GM12878 (cell line): ENCODE data around the gene PDE11A. TPM values are rescaled to one million over a fixed set of nuclear protein-coding genes. Genes with fewer than 3 reads are reported as not detected.

Source experiments
- ATAC-seq: fragments of 200-7000 bp; cut with Tn5 transposase; 3 replicates; pipeline ENCODE4 v1.9.1; 2020; ENCODE audit warnings: mild to moderate bottlenecking, moderate library complexity
- BruUV-seq: library from RNA; stranded (reverse); fragments of 400-500 nt; replicated peaks from 2 replicates; lab custom pipeline; 2021; lab: Mats Ljungman, UMichigan
- CTCF ChIA-PET: fragments of 300-600 bp; sonication (Branson Sonifier 250); formaldehyde crosslinking; extraction: SDS; loops from one replicate; lab custom pipeline; 2021; ENCODE audit warnings: inconsistent platforms; lab: Yijun Ruan, JAX
- POLR2A ChIA-PET: fragments of 350-600 bp; formaldehyde crosslinking; extraction: SDS; loops from one replicate; lab custom pipeline; 2021; ENCODE audit warnings: inconsistent platforms; lab: Charles Lee
- RAD21 ChIA-PET: fragments of 300-600 bp; sonication (Branson Sonifier 250); formaldehyde crosslinking; loops from one replicate; lab custom pipeline; 2023; ENCODE audit warnings: antibody characterized with exemption; ENCODE audit not compliant: unreplicated experiment; lab: Charles Lee
- SMC1A ChIA-PET: fragments of 300-600 bp; sonication (Branson Sonifier 250); formaldehyde crosslinking; loops from one replicate; lab custom pipeline; 2023; ENCODE audit not compliant: unreplicated experiment, uncharacterized antibody; lab: Charles Lee
- DNase-seq: peaks from one replicate; pipeline ENCODE4 v3.0.0-alpha.2; 2011; ENCODE audit warnings: low read depth, low spot score
- FAIRE-seq: peaks from 3 replicates; lab custom pipeline; 2011; peaks lifted over from hg19 to GRCh38; lab: Jason Lieb, UNC
- H2AFZ ChIP-seq: 2 replicates; pipeline ENCODE4 v1.6.0; 2011; ENCODE audit warnings: low read depth, low read length, control low read depth; ENCODE audit not compliant: control insufficient read depth
- H3K27ac ChIP-seq: 2 replicates; pipeline ENCODE4 v1.5.1; 2011; ENCODE audit warnings: control low read depth; ENCODE audit not compliant: control insufficient read depth, insufficient read depth
- H3K27me3 ChIP-seq, 2 experiments: replicated peaks in 1 of 2; 2 replicates each; pipeline versions ENCODE4 v1.6.0 to v1.6.1; 2011; ENCODE audit warnings: low read length in 1 of 2; ENCODE audit not compliant: control insufficient read depth in 2 of 2, insufficient read depth in 2 of 2
- H3K36me3 ChIP-seq, 2 experiments: 2 replicates each; pipeline ENCODE4 v1.5.1; 2011; ENCODE audit warnings: low read length in 1 of 2; ENCODE audit not compliant: control insufficient read depth in 2 of 2, insufficient read depth in 2 of 2
- H3K4me1 ChIP-seq: 2 replicates; pipeline ENCODE4 v1.6.1; 2011; ENCODE audit warnings: mild to moderate bottlenecking, low read length, moderate library complexity, mixed read lengths; ENCODE audit not compliant: control insufficient read depth, insufficient read depth
- H3K4me2 ChIP-seq: 2 replicates; pipeline ENCODE4 v1.6.0; 2011; ENCODE audit warnings: control low read depth; ENCODE audit not compliant: control insufficient read depth, insufficient read depth
- H3K4me3 ChIP-seq: fragments of 200-600 bp; sonication (generic); 2 replicates; pipeline ENCODE4 v1.5.1; 2016
- H3K79me2 ChIP-seq: 2 replicates; pipeline ENCODE4 v1.6.0; 2011; ENCODE audit warnings: low read length; ENCODE audit not compliant: control insufficient read depth, insufficient read depth
- H3K9ac ChIP-seq: 2 replicates; pipeline ENCODE4 v1.8.0; 2011; ENCODE audit warnings: low read length, control low read depth, mixed read lengths; ENCODE audit not compliant: control insufficient read depth, insufficient read depth
- H3K9me3 ChIP-seq: replicated peaks from 3 replicates; pipeline ENCODE4 v1.5.1; 2011; ENCODE audit warnings: mild to moderate bottlenecking, low read length; ENCODE audit not compliant: control insufficient read depth, insufficient read depth
- H4K20me1 ChIP-seq: 2 replicates; pipeline ENCODE4 v1.6.0; 2011; ENCODE audit not compliant: control insufficient read depth, insufficient read depth
- BACH1 ChIP-seq: fragments of 450-650 bp; IDR thresholded peaks from 2 replicates; pipeline ENCODE4 v1.6.1; 2017; ENCODE audit warnings: mild to moderate bottlenecking, borderline replicate concordance
- GABPA ChIP-seq: IDR thresholded peaks from 2 replicates; pipeline ENCODE4 v1.6.1; 2014; ENCODE audit warnings: antibody characterized with exemption, low read depth, mild to moderate bottlenecking, inconsistent platforms
- IKZF1 ChIP-seq: fragments of 450-650 bp; conservative IDR thresholded peaks from 2 replicates; pipeline ENCODE4 v1.6.1; 2017; ENCODE audit warnings: antibody characterized with exemption, mild to moderate bottlenecking
- MEF2B ChIP-seq: fragments of 450-650 bp; IDR thresholded peaks from 2 replicates; pipeline ENCODE4 v1.6.1; 2018; ENCODE audit warnings: mild to moderate bottlenecking, moderate library complexity; ENCODE audit not compliant: partially characterized antibody, poor library complexity, severe bottlenecking
- MYC ChIP-seq: IDR thresholded peaks from 2 replicates; pipeline ENCODE4 v1.6.1; 2011; ENCODE audit warnings: mild to moderate bottlenecking, low read length, moderate library complexity, inconsistent platforms; ENCODE audit not compliant: insufficient read depth, insufficient replicate concordance, insufficient read length, severe bottlenecking
- NFIC ChIP-seq: IDR thresholded peaks from 2 replicates; pipeline ENCODE4 v1.6.1; 2012; ENCODE audit warnings: low read depth, mild to moderate bottlenecking, inconsistent platforms, low read length, moderate library complexity
- NFYB ChIP-seq: IDR thresholded peaks from 2 replicates; pipeline ENCODE4 v1.6.1; 2011; ENCODE audit warnings: low read depth, mild to moderate bottlenecking, low read length, improper control_type of control experiment, moderate library complexity; ENCODE audit not compliant: insufficient read depth
- NR2C2 ChIP-seq: IDR thresholded peaks from 2 replicates; pipeline ENCODE4 v1.6.1; 2011; ENCODE audit warnings: borderline replicate concordance, low read depth; ENCODE audit not compliant: control insufficient read depth, insufficient read length
- NR2F1 ChIP-seq: fragments of 450-650 bp; conservative IDR thresholded peaks from 2 replicates; pipeline ENCODE4 v1.6.1; 2017; ENCODE audit warnings: mild to moderate bottlenecking
- RAD21 ChIP-seq: IDR thresholded peaks from 2 replicates; pipeline ENCODE4 v1.6.1; 2011; ENCODE audit warnings: mild to moderate bottlenecking, low read depth, low read length, moderate library complexity; ENCODE audit not compliant: insufficient read depth
- RELA ChIP-seq: fragments of 450-650 bp; IDR thresholded peaks from 2 replicates; pipeline ENCODE4 v1.8.0; 2014; ENCODE audit warnings: borderline replicate concordance; ENCODE audit not compliant: partially characterized antibody
- ZNF24 ChIP-seq: fragments of 450-650 bp; IDR thresholded peaks from 2 replicates; pipeline ENCODE4 v1.6.1; 2017; ENCODE audit warnings: antibody characterized with exemption, mild to moderate bottlenecking
- WGBS: methylation state at CpG from one replicate; pipeline ENCODE4 v1.1.6; 2016; ENCODE audit warnings: low lambda C conversion rate; ENCODE audit not compliant: insufficient replicate concordance, insufficient coverage; ENCODE audit errors: missing lambda C conversion rate; 5-methylcytosine and 5-hydroxymethylcytosine counted together
- in situ Hi-C: fragments of 300-500 bp; cut with MboI; formaldehyde crosslinking; loops from 9 replicates; pipeline ENCODE4 v1.14.3; 2018; ENCODE audit warnings: mixed read lengths
- intact Hi-C: fragments of 100-400 bp; cut with micrococcal nuclease; formaldehyde crosslinking; loops from one replicate; pipeline ENCODE4 v1.14.2; 2022; ENCODE audit not compliant: unreplicated experiment
- polyA plus RNA-seq, 11 experiments: library from polyadenylated mRNA; depleted of rRNA in 4 of 11; unstranded in 6 of 11; stranded (reverse) in 5 of 11; fragments of >200 nt; fragmentation: Nextera tagmentation in 4 of 11; fragmentation: Illumina TruSeq in 1 of 11; extraction: Ambion mirVana in 4 of 11; extraction: Trizol in 1 of 11; gene quantifications; 1 replicate in 1 of 11; 2 replicates in 10 of 11; pipeline versions ENCODE4 v1.2.1 to v1.2.3, GENCODE V29; 2011 to 2016; ENCODE audit warnings: inconsistent platforms in 2 of 11, missing spikeins in 2 of 11, low read depth in 1 of 11
- total RNA-seq, 4 experiments: library from RNA; depleted of rRNA in 3 of 4; stranded (reverse); fragments of >200 nt in 3 of 4; fragmentation: Illumina TruSeq in 1 of 4; extraction: Trizol in 1 of 4; gene quantifications; 2 replicates each; pipeline versions ENCODE4 v1.2.1 to v1.2.3, GENCODE V29; 2013 to 2021
- TF ChIP-seq, protein P1 (sequence below): IDR thresholded peaks from 2 replicates; pipeline ENCODE4 v1.6.1; 2011; ENCODE audit warnings: mild to moderate bottlenecking, low read depth, low read length, moderate library complexity; ENCODE audit not compliant: insufficient replicate concordance
- TF ChIP-seq, protein P2 (sequence below): IDR thresholded peaks from 2 replicates; pipeline ENCODE4 v1.6.1; 2011; ENCODE audit warnings: borderline replicate concordance, low read depth, mild to moderate bottlenecking, moderate library complexity, low read length; ENCODE audit not compliant: insufficient read depth, poor library complexity, severe bottlenecking

PDE11A gene
- total and polyA plus RNA-seq, 10 of the 15 experiments (the other 5 are each of a cell fraction or from before 2014, with no cell fraction given): 0.01 to 0.17 (median 0.06) TPM; not detected in 5

DNA sequence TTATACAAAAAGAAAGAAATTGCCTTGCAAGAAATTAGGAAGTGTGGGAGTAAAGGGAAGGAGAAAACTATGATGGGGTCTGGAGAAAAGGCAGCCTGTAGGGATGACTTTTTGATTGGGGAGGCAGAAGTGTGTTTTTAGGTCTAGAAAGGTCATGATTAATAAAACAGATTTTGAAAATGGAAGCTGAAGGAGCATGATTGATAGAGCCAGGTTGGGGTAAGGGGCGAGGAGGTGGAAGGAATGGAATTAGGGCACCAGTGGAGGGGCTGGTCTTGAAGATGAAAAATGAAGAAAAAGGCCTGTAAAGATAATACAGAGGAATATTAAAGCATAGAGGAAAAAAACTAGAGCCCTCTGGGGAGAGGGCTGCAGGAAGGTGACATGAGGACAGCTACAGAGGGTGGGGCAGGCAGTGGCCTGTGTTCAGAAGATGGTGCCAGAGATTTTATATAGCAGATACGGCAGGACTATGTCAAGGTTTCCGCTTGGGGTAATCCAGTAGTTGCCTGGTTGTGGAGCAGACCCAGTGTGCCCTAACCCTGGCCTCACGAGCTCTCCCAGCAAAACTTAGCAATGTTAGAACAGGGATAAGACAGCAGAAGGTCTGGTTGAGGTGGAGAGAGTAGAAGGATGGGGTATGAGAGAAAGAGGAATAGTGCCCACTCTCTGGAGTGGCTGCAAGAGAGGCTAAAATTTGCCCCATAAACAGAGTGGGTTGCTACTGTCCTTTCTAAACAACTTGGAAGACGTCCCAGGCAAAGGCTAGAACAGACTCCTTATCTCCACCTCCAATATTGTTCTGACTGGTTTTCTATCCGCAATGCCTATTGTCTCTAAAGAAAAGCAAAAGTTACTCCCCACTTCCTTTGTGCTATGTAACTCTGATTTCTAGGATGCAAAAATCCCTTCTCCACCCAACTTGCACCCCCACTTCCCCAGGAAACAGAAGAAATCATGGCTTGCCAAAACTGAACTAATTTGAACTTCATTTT lies 392.7 kb downstream of the PDE11A start:
- ATAC-seq (no peak), FAIRE-seq (no peak), DNase-seq (no peak)
- ChIA-PET RAD21 (no interaction called here), SMC1A (no interaction called here), POLR2A (no interaction called here), CTCF (interaction anchor here (0.9 to 1.5 kb wide), 2 partner anchors 11 to 344 kb away, joined by 3 read pairs; no protein-coding TSS in a partner anchor)
- Histone ChIP-seq H4K20me1 (no peaks in the 10 kb centered on the region), H3K9me3 (no peaks in the 10 kb centered on the region), H3K27me3 (no peaks in the 10 kb centered on the region), H3K79me2 (no peaks in the 10 kb centered on the region), H3K9ac (no peak overlapping the region), H3K4me1 (no peaks in the 10 kb centered on the region), H2AFZ (no peak overlapping the region), H3K27ac (no peak overlapping the region), H3K4me2 (no peak overlapping the region), H3K36me3 (no peaks in the 10 kb centered on the region), H3K4me3 (no peak overlapping the region)
- TF ChIP-seq, protein P1, sequence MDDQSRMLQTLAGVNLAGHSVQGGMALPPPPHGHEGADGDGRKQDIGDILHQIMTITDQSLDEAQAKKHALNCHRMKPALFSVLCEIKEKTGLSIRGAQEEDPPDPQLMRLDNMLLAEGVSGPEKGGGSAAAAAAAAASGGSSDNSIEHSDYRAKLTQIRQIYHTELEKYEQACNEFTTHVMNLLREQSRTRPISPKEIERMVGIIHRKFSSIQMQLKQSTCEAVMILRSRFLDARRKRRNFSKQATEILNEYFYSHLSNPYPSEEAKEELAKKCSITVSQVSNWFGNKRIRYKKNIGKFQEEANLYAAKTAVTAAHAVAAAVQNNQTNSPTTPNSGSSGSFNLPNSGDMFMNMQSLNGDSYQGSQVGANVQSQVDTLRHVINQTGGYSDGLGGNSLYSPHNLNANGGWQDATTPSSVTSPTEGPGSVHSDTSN: no peak
- TF ChIP-seq NFYB: no peak
- no peak for TF ChIP-seq MYC
- no peak for TF ChIP-seq MEF2B
- TF ChIP-seq NR2C2: no peak
- no peak for TF ChIP-seq IKZF1
- no peak for TF ChIP-seq NFIC
- no peak for TF ChIP-seq BACH1
- TF ChIP-seq ZNF24: no peak
- TF ChIP-seq RAD21: no peak
- TF ChIP-seq NR2F1: no peak
- TF ChIP-seq, protein P2, sequence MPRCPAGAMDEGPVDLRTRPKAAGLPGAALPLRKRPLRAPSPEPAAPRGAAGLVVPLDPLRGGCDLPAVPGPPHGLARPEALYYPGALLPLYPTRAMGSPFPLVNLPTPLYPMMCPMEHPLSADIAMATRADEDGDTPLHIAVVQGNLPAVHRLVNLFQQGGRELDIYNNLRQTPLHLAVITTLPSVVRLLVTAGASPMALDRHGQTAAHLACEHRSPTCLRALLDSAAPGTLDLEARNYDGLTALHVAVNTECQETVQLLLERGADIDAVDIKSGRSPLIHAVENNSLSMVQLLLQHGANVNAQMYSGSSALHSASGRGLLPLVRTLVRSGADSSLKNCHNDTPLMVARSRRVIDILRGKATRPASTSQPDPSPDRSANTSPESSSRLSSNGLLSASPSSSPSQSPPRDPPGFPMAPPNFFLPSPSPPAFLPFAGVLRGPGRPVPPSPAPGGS: no peak
- no peak for TF ChIP-seq GABPA
- no peak for TF ChIP-seq RELA
- intact Hi-C loops (no loop called here), in situ Hi-C loops (no loop called here)
- no TSS peak for BruUV-seq
- WGBS: 42% methylated on average over 6 of the region's 6 CpGs
